Activated naive CD4-positive, alpha-beta T cell treated with anti-CD3 and anti-CD28 coated beads for 36 hours (primary cell): ENCODE measurements around the gene JDP2. TPM values are rescaled to one million over a fixed set of nuclear protein-coding genes. Genes with fewer than 3 reads are reported as not detected.
A peak's percentile ranks its signal among the peaks of the same experiment; 100 is the strongest.

ENCODE experiments used
- CTCF ChIA-PET: fragments of 350-600 bp; sonication (Branson Sonifier 250); formaldehyde crosslinking; loops from one replicate; lab custom pipeline; 2021; ENCODE audit warnings: antibody characterized with exemption; lab: Charles Lee
- DNase-seq: peaks from one replicate; pipeline ENCODE4 v3.0.0-alpha.2; 2020
- H3K27ac Mint-ChIP-seq: one replicate; pipeline ENCODE4 v1.8.0; 2021; ENCODE audit warnings: mild to moderate bottlenecking, mixed read lengths
- H3K27me3 Mint-ChIP-seq: one replicate; pipeline ENCODE4 v1.8.0; 2021; ENCODE audit warnings: low read depth, mixed read lengths
- H3K36me3 Mint-ChIP-seq: one replicate; pipeline ENCODE4 v1.8.0; 2021; ENCODE audit warnings: low read depth, mixed read lengths
- H3K4me1 Mint-ChIP-seq: one replicate; pipeline ENCODE4 v1.8.0; 2021; ENCODE audit warnings: low read depth, mixed read lengths
- H3K4me3 Mint-ChIP-seq: one replicate; pipeline ENCODE4 v1.8.0; 2021; ENCODE audit warnings: mild to moderate bottlenecking, moderate library complexity, mixed read lengths
- H3K9me3 Mint-ChIP-seq: one replicate; pipeline ENCODE4 v1.8.0; 2021; ENCODE audit warnings: mixed read lengths
- intact Hi-C: fragments of 100-400 bp; cut with micrococcal nuclease; formaldehyde crosslinking; loops from one replicate; pipeline ENCODE4 v1.15.1; 2023
- total RNA-seq, 2 experiments: library from RNA; stranded (reverse); gene quantifications; one replicate each; pipeline ENCODE4 v1.2.3, GENCODE V29; 2021

The JDP2 gene
- total RNA-seq, 2 experiments from 2014 or later = 2.8 to 3.2 TPM

GRCh38 chr14:75484711-75485429, 57.0 kb downstream of the JDP2 start:
- CTCF ChIA-PET = interaction anchor here (0.7 to 1.4 kb wide), 5 partner anchors 60 to 176 kb away, joined by 3 to 4 read pairs (median 3); no protein-coding TSS in a partner anchor
- Mint-ChIP-seq H3K27ac (no peak overlapping the region), H3K36me3 (no peaks in the 10 kb centered on the region), H3K27me3 (peaks cover 3% of the 10 kb centered on the region), H3K4me3 (no peak overlapping the region), H3K9me3 (no peaks in the 10 kb centered on the region), H3K4me1 (peaks cover 22% of the 10 kb centered on the region)
- intact Hi-C loops = loop anchor here (5.0 kb wide), 1 partner anchor 58 kb away; the partner anchor contains the start of gene JDP2
- no peak for DNase-seq

- Mint-ChIP-seq H3K4me3 (no peak overlapping the region), H3K27me3 (peaks cover 3% of the 10 kb centered on the region), H3K36me3 (no peaks in the 10 kb centered on the region), H3K27ac (no peak overlapping the region), H3K4me1 (peaks cover 22% of the 10 kb centered on the region), H3K9me3 (peaks cover 3% of the 10 kb centered on the region)
- intact Hi-C loops = loop anchor here (5.0 kb wide), 1 partner anchor 59 kb away; the partner anchor contains the start of gene JDP2
- no peak for DNase-seq
- CTCF ChIA-PET = interaction anchor here (1.3 to 7.3 kb wide), 3 partner anchors 36 to 179 kb away, joined by 3 to 131 read pairs (median 27); partner anchors contain the start of gene BATF
Observed at GRCh38 chr14:75486318-75486717, 58.5 kb downstream of the JDP2 start.

- no peak overlapping the region for H3K27ac Mint-ChIP-seq
- CTCF ChIA-PET = interaction anchor here (0.5 to 7.3 kb wide), 18 partner anchors 9 to 419 kb away, joined by 3 to 131 read pairs (median 6); partner anchors contain the start of gene BATF
Observed at GRCh38 chr14:75487155-75487671, 59.4 kb downstream of the JDP2 start.

GRCh38 chr14:75489480-75489837, 61.6 kb downstream of the JDP2 start:
- H3K36me3 Mint-ChIP-seq = no peaks in the 10 kb centered on the region
- H3K4me3 Mint-ChIP-seq = no peak overlapping the region
- DNase-seq = no peak
- peaks cover 38% of the 10 kb centered on the region for H3K4me1 Mint-ChIP-seq
- no peak overlapping the region for H3K27ac Mint-ChIP-seq
- CTCF ChIA-PET = interaction anchor here (0.8 to 7.3 kb wide), 26 partner anchors 9 to 190 kb away, joined by 3 to 131 read pairs (median 6); partner anchors contain the start of gene BATF
- H3K27me3 Mint-ChIP-seq = peaks cover 3% of the 10 kb centered on the region
- H3K9me3 Mint-ChIP-seq = peaks cover 3% of the 10 kb centered on the region
- intact Hi-C loops = loop anchor here (5.0 kb wide), 1 partner anchor 62 kb away; the partner anchor contains the start of gene JDP2

More at GRCh38 chr14:75487155-75487671, 59.4 kb downstream of the JDP2 start:
- H3K36me3 Mint-ChIP-seq = no peaks in the 10 kb centered on the region
- H3K9me3 Mint-ChIP-seq = peaks cover 3% of the 10 kb centered on the region
- peaks cover 3% of the 10 kb centered on the region for H3K27me3 Mint-ChIP-seq
- no peak overlapping the region for H3K4me3 Mint-ChIP-seq
- DNase-seq = peak; percentile 35
- peaks cover 22% of the 10 kb centered on the region for H3K4me1 Mint-ChIP-seq
- intact Hi-C loops = loop anchor here (1.0 to 5.0 kb wide), 3 partner anchors 60 to 180 kb away; partner anchors contain the start of gene JDP2

GRCh38 chr14:75491376-75491978, 63.7 kb downstream of the JDP2 start:
- Mint-ChIP-seq H3K4me3 (no peak overlapping the region), H3K9me3 (peaks cover 3% of the 10 kb centered on the region), H3K36me3 (no peaks in the 10 kb centered on the region), H3K4me1 (peaks cover 46% of the 10 kb centered on the region), H3K27ac (no peak overlapping the region), H3K27me3 (no peaks in the 10 kb centered on the region)
- CTCF ChIA-PET = interaction anchor here (0.6 to 7.3 kb wide), 6 partner anchors 17 to 184 kb away, joined by 3 to 131 read pairs (median 4); no protein-coding TSS in a partner anchor
- intact Hi-C loops = no loop called here
- DNase-seq = no peak

- Mint-ChIP-seq H3K9me3 (peaks cover 3% of the 10 kb centered on the region), H3K27me3 (no peaks in the 10 kb centered on the region), H3K4me3 (no peak overlapping the region), H3K27ac (peak overlapping the region; percentile 43), H3K4me1 (peaks cover 38% of the 10 kb centered on the region), H3K36me3 (no peaks in the 10 kb centered on the region)
- CTCF ChIA-PET = interaction anchor here (1.0 to 7.3 kb wide), 4 partner anchors 14 to 186 kb away, joined by 3 to 131 read pairs (median 8); no protein-coding TSS in a partner anchor
- intact Hi-C loops = loop anchor here (1.0 to 2.0 kb wide), 3 partner anchors 17 to 360 kb away; no protein-coding TSS in a partner anchor
- peak; percentile 27 for DNase-seq
Observed at GRCh38 chr14:75492832-75493591, 65.2 kb downstream of the JDP2 start.

GRCh38 chr14:75493592-75494087, 65.8 kb downstream of the JDP2 start:
- intact Hi-C loops = loop anchor here (1.0 to 2.0 kb wide), 3 partner anchors 17 to 361 kb away; no protein-coding TSS in a partner anchor
- no peaks in the 10 kb centered on the region for H3K36me3 Mint-ChIP-seq
- DNase-seq = peak; percentile 38
- peaks cover 36% of the 10 kb centered on the region for H3K4me1 Mint-ChIP-seq
- H3K27ac Mint-ChIP-seq = no peak overlapping the region
- CTCF ChIA-PET = interaction anchor here (1.0 to 7.3 kb wide), 3 partner anchors 14 to 186 kb away, joined by 3 to 131 read pairs (median 4); no protein-coding TSS in a partner anchor
- H3K4me3 Mint-ChIP-seq = no peak overlapping the region
- peaks cover 3% of the 10 kb centered on the region for H3K9me3 Mint-ChIP-seq
- no peaks in the 10 kb centered on the region for H3K27me3 Mint-ChIP-seq

GRCh38 chr14:75494896-75495295, 67.1 kb downstream of the JDP2 start:
- Mint-ChIP-seq H3K4me3 (no peak overlapping the region), H3K36me3 (no peaks in the 10 kb centered on the region), H3K4me1 (peaks cover 30% of the 10 kb centered on the region), H3K27ac (no peak overlapping the region), H3K27me3 (no peaks in the 10 kb centered on the region), H3K9me3 (peaks cover 3% of the 10 kb centered on the region)
- no peak for DNase-seq
- intact Hi-C loops = no loop called here
- CTCF ChIA-PET = interaction anchor here (0.7 to 4.4 kb wide), 7 partner anchors 21 to 199 kb away, joined by 3 to 23 read pairs (median 4); no protein-coding TSS in a partner anchor

GRCh38 chr14:75495399-75495798, 67.6 kb downstream of the JDP2 start:
- no peak overlapping the region for H3K27ac Mint-ChIP-seq
- intact Hi-C loops = no loop called here
- no peaks in the 10 kb centered on the region for H3K27me3 Mint-ChIP-seq
- CTCF ChIA-PET = interaction anchor here (0.7 to 4.4 kb wide), 11 partner anchors 8 to 200 kb away, joined by 3 to 23 read pairs (median 4); no protein-coding TSS in a partner anchor
- peaks cover 3% of the 10 kb centered on the region for H3K9me3 Mint-ChIP-seq
- H3K36me3 Mint-ChIP-seq = no peaks in the 10 kb centered on the region
- no peak overlapping the region for H3K4me3 Mint-ChIP-seq
- peaks cover 30% of the 10 kb centered on the region for H3K4me1 Mint-ChIP-seq
- no peak for DNase-seq

- Mint-ChIP-seq H3K4me1 (peaks cover 30% of the 10 kb centered on the region), H3K27me3 (no peaks in the 10 kb centered on the region), H3K9me3 (no peaks in the 10 kb centered on the region), H3K4me3 (no peak overlapping the region), H3K27ac (no peak overlapping the region), H3K36me3 (no peaks in the 10 kb centered on the region)
- intact Hi-C loops = no loop called here
- DNase-seq = no peak
- CTCF ChIA-PET = interaction anchor here (0.9 to 4.4 kb wide), 10 partner anchors 8 to 200 kb away, joined by 3 to 23 read pairs (median 4); no protein-coding TSS in a partner anchor
Observed at GRCh38 chr14:75495882-75496281, 68.1 kb downstream of the JDP2 start.

GRCh38 chr14:75496755-75497154, 68.9 kb downstream of the JDP2 start:
- H3K9me3 Mint-ChIP-seq = no peaks in the 10 kb centered on the region
- H3K27me3 Mint-ChIP-seq = no peaks in the 10 kb centered on the region
- no peak for DNase-seq
- no peak overlapping the region for H3K4me3 Mint-ChIP-seq
- no peaks in the 10 kb centered on the region for H3K36me3 Mint-ChIP-seq
- CTCF ChIA-PET = interaction anchor here (0.7 to 4.4 kb wide), 9 partner anchors 9 to 192 kb away, joined by 3 to 23 read pairs (median 4); no protein-coding TSS in a partner anchor
- no peak overlapping the region for H3K27ac Mint-ChIP-seq
- intact Hi-C loops = no loop called here
- H3K4me1 Mint-ChIP-seq = peaks cover 30% of the 10 kb centered on the region
